ENCODE data around the gene TMEM121B.
"Not testable (repeated sequence)": the region's sequence is repeated elsewhere in the genome, so short reads cannot be mapped to it uniquely, and the experiment has no call there.

The TMEM121B gene

GRCh38 chr22:17121233-17122195, at the start of gene TMEM121B:
Gene TMEM121B (minus strand): TSS chr22:17121360. CDS start chr22:17121127, 233 bp downstream.
- DNase-seq: peak; percentile 60

- DNase-seq: no peak
These were observed 46.3 kb upstream of the TMEM121B start for GRCh38 chr22:17167486-17167885.

- DNase-seq: no peak
These were observed 43.3 kb upstream of the TMEM121B start for GRCh38 chr22:17164392-17165024.

GRCh38 chr22:17162731-17163130, 41.6 kb upstream of the TMEM121B start:
- no peak for DNase-seq

- no peak for DNase-seq
These were observed 40.8 kb upstream of the TMEM121B start for GRCh38 chr22:17161991-17162390.

- no peak for DNase-seq
These were observed 38.4 kb upstream of the TMEM121B start for GRCh38 chr22:17159504-17159951.

GRCh38 chr22:17158568-17159503, 37.7 kb upstream of the TMEM121B start, which contains the start of gene HDHD5:
Gene HDHD5 (minus strand): TSS chr22:17159277. CDS start chr22:17159251, 26 bp downstream.
- peak; percentile 27 for DNase-seq

GRCh38 chr22:17158176-17158567, 37.0 kb upstream of the TMEM121B start:
- no peak for DNase-seq

GRCh38 chr22:17157714-17158113, 36.6 kb upstream of the TMEM121B start:
- no peak for DNase-seq

GRCh38 chr22:17155941-17156340, 34.8 kb upstream of the TMEM121B start:
- DNase-seq: no peak

GRCh38 chr22:17152971-17153370, 31.8 kb upstream of the TMEM121B start:
- peak; percentile 51 for DNase-seq

GRCh38 chr22:17152340-17152739, 31.2 kb upstream of the TMEM121B start:
- no peak for DNase-seq

GRCh38 chr22:17149076-17149815, 28.1 kb upstream of the TMEM121B start:
- no peak for DNase-seq

GRCh38 chr22:17147458-17147857, 26.3 kb upstream of the TMEM121B start:
- not testable (repeated sequence) for DNase-seq

GRCh38 chr22:17145021-17145680, 24.0 kb upstream of the TMEM121B start:
- DNase-seq: no peak

- DNase-seq: no peak
These were observed 22.7 kb upstream of the TMEM121B start for GRCh38 chr22:17143826-17144225.

- no peak for DNase-seq
These were observed 21.9 kb upstream of the TMEM121B start for GRCh38 chr22:17143101-17143500.

- no peak for DNase-seq
These were observed 19.9 kb upstream of the TMEM121B start for GRCh38 chr22:17140826-17141766.

- no peak for DNase-seq
These were observed 18.9 kb upstream of the TMEM121B start for GRCh38 chr22:17140022-17140421.

- DNase-seq: no peak
These were observed 17.4 kb upstream of the TMEM121B start for GRCh38 chr22:17138513-17138912.

Measured in NCI-H2029 treated with DMSO at 0.1 percent for 48 hours (cell line).